NOMO-1 (cell line): Measurements from ENCODE around the gene NPC2.
A peak's percentile ranks its signal among the peaks of the same experiment; 100 is the strongest.
"Not testable (repeated sequence)": the region's sequence is repeated elsewhere in the genome, so short reads cannot be mapped to it uniquely, and the experiment has no call there.

ENCODE experiments used
- DNase-seq, 2 experiments: peaks; one replicate each; lab custom pipeline; 2025; ENCODE audit not compliant: unreplicated experiment in 2 of 2; lab: John Stamatoyannopoulos, UW

The NPC2 gene

DNA sequence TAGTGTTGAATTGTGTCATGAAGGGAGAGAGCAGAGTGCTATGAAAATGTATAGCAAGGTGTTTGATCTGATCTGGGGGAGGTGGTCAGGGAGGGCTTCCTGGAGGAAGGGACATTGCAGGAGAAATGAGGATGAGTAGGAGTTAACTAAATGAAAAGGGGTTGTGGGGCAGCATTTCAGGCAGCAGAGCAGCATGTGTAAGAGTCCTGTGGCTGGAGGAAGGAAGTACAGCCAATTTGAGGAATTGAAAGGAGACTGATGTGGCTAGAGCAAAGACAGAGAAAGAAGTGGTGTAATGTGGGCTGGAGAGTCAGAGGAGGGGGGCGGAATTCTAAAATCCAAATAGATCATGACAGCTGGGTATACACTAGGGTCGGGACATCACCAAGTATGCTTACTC is 20.5 kb downstream of the NPC2 start:
- DNase-seq = no peak

DNA sequence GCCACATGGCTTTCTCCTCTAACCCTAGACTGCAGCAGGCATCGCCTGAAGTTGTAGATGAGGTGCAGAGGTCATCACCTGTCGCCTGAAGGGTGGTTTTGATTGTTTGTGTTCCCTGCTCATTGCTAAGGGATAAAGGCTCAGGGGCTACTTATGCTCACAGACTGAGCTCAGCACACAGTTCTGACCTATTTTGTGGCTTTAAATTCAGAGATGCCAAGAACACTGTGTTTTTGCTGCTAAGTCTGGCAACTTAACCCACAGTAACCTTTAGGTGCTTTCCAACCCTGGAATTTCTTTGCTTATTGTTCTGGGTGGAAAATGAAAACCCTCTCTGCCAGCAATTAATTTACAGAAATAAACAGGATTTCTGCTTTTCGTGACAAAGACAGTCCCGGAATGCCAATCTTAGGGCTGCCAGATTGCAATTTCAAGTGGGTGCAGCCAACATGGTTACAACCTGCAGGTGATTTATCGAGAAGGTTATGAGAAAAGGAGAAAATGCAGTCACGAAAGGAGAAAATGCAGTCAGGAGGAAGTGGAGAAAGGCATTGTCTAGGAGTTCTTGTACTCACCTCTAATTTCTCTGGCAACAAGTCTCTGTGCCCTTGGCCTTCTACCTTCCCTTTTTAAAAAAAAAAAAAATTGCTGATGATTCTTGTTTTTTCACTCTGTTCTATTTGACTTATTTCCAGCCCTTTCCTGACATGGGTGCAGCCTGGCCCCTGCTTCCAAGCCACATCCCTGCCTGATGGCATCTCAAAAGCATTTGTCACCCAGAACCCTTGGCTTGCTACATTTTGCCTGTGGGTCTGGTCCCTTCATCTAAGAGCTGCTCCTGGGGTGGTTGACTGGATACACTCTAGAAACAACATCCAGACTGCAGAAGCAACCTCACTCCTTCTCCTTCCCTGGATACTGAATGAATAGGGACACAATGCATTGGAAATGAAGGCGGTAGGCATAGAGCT is 23.3 kb downstream of the NPC2 start:
- DNase-seq = no peak

DNA sequence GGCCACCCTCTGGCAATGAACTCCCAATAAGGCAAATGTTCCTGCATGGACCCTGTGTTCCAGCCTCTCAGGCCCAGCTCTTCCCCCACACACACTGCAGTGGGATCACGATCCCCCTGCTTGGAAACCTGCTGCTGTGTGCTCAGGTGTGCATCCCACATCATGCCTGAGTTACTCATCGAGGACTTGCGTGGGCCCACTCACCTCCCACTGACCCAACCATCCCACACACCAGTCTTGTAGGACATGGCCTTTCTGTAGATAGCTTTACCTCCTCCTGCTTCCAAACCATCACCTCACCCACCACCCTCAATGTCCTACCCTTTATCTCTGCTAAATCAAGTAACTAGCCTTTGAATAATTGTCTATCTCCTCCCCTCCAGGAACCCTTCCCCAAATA is 24.6 kb downstream of the NPC2 start:
- DNase-seq = no peak

DNA sequence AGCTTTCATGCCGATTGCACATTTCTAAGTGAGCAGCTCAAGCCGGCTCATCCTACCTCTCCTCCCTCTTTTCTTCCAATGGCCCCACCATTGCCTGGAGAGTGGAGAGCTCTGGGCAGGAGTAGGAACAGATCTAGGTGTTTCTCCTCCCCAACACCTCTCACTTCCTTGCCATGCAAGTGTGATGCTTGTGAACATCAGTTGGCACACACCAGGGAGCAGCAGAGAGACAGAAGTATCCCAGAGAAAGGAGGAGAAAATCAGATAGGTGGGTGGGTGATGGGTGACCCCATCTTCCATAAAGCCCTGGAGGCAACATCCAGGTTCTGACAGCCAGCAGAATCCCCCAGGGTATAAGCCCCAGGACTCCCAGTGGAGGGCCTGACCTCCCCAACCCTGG is 27.8 kb downstream of the NPC2 start:
- DNase-seq = no peak

DNA sequence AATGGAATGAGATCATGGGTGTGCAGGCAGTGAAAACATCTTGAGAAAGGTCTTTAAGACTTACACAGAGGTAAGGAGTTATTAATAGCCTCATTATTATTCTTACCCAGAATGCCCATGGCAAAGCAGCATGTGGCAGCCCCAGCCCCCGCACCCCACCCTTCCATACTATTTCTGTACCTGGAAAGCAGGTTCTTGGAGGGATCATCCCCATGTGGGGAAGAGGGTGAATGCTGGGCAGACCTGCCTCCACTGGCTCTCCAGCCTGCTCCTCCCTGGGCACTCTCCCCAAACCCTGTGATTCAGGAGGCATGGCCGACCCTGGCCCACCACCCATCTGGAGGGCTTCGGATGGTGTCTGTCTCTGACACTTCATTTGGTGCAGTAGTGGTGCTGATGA is 28.3 kb downstream of the NPC2 start:
- DNase-seq = no peak

DNA sequence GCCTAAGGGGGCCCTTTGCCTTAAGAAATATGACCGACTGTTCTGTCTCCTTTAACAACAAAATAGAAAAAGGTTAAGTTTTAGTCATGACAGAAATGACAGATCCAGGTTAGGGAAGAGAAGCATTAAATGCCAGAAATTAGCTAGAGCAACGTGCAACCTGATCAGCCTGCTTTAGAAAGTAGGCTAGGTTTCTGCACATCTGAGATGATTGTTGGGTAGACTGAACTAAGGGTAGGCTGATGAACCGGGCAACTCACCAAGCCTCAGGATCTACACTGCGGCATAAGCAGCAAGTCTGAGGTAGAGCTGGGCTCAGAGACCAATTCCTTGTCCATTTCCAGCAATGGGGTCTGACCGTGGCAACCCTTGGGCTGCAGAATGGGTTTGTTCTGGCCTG is 29.4 kb downstream of the NPC2 start:
- DNase-seq = no peak

DNA sequence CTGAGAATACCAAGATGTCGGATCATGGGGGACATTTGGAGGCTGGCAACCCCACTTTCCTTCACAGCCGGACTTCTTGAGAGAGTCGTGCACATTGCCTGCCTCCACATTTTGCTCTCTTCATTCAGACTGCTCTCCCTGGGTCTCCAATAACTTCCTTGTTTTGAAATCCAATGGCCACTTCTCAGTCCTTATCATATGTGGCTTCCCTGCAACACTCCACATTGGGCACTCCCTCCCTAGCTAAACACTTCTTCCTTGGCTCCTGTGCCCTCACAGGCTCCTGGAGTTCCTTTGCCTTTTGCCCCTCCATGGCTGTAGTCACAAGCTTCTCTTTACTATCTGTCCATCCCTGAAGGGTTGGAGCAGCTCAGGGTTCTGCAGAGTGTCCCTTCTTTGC is 30.1 kb downstream of the NPC2 start:
- DNase-seq = no peak

DNA sequence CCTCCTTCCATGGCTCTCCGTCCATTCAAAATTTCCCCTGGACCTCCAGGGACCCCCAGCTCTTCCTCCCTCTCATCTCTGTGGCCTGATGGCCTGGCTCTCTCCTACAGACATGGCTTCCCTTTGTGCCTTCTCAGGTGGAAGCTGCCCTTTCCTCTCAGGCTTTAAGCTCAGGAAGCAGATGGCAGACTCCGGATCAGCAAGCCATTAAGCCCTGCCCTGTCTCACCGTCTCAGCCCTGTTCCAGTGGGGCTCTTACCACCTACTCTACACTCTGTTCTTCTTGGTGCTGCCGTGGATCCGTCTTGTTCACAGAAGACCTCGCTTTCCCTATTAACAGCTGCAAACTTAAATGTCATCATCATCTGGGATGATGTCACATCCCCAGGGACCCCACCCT is 33.1 kb downstream of the NPC2 start:
- DNase-seq = no peak

DNA sequence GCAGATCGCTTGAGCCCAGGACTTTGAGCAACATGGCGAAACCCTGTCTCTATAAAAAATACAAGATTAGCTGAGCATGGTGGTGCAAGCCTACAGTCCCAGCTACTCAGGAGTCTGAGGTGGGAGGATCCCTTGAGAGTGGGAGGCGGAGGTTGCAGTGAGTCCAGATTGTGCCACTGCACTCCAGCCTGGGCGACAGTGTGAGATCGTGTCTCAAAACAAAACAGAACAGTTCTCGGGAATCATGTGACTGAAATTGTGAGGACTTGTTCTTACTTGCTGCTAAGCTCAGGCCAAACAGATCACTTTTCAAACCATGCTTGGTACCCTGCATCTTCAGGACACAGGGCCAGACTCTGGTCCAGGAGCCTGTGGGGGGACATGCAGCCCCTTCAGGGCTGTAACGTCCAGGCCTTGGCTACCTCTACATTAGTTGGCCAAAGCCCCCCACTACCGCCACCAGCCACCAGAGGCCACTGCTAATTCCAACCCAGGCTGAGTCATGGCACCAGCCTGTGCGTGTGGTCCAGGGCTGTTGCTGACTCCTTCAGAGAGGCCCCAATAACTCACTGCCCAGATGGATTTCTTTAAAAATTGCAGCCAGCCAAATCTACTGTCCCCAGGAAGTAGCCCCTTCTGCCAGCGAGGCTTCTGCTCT is 33.7 kb downstream of the NPC2 start:
- peak; percentile 9 to 16 for DNase-seq

DNA sequence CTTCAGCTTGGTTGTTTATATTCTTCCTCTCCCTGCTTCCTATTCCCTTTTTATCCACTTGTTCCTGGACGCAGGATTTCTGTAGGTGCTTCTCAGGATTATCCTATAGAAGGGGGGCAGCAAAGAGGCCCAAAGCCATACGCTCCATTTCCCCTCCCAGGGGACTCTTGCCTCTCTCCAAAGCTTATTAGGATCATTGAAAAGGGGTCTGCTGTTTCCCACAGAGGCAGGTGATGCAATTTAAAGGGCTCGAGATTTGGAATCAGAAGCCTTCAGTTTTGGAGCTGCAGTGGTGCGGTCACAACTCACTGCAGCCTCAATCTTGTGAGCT is 35.6 kb downstream of the NPC2 start:
- no peak for DNase-seq

DNA sequence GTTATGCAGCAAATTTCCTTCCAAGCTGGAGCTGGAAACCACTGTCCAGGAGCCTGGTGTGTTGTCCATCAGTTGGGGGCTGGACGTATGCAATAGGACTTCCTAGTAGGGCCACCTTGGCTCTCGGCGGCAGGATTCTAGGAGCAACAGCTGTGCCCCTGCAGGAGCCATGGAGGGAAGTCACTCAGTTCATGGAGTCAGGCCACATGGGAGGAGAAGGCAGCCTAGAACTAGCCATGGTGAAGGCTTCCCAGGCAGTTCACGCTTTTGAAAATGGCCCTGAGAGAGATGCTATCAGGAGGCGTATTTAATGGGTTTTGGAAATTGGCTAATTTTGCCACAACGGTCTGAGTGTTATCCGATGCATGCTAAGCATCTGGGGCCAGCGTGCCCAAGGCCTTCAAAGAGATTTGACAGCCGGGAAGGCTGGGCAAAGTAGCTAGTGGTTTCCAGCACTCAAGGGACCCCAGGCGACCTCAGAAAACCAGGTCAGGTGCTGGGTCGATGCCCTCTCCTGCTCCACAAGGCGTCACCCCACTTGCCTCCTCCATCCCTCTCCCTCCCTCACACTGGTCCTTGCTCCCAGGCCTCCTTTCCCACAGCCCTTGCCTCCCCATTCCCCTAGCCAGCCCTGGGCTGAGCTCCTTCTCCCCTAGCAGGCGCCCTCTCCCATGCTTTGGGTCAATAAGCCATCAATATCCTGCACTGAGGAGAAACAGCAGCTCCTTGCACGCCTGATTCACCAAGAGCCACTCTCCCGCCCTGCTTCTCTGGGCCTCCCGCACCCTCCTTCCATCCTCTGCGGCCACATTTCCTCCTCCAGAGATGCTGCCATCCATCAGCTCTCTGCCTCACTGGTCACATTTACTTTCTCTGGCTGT is 36.2 kb downstream of the NPC2 start:
- DNase-seq = no peak

DNA sequence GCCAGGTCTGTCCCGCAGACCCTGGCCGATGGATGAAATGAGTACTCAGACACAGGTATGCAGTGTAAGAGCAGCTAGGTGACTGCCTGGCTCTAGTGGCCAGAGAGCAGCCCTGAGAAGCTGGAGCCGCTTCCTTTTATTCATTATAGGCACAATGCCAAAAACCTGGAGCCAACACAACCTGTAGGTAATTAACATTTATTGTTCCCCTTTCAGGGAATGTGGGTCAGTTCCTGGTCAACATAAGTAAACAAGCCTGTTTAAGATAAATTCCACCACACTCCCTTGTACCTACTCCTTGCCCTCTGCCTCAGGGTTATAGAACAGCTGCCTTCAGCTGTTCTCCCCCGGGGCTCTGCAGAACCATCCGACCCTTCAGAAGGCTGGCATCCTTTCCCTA is 38.7 kb downstream of the NPC2 start:
- DNase-seq = not testable (repeated sequence)

DNA sequence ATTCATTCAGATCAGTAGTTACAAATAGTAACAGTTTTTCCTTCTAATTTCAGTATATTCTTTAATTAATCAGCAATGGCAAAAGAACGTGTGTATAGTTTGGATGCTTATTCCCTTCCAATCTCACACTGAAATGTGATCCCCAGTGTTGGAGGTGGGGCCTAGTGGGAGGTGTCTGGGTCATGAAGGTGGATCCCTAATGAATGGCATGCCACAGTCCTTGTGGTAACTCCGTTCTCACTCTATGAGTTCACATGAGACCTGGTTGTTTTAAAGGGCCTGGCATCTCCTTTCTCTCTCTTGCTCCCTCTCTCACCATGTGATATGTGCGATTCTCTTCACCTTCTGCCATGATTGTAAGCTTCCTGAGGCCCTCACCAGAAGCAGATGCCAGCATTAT is 48.2 kb downstream of the NPC2 start:
- DNase-seq = no peak

DNA sequence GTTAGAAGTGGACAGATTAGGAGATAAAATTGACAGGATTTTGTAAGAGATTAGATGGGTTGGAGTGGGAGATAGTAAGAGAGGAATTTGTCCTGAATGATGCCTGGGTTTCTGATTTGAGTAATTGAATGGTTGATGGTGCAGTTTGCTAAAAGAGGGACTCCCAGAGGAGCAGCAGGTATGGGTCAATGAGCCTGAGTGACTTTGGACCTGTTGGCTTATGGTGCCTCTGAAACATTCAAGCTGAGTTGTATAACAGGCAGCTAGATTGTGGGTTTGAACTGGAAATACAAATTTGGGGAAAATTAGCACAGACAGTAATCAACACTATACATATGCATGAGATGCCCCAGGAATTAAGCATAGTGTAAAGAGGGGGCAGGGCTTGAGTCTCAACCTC is 50.3 kb downstream of the NPC2 start:
- DNase-seq = no peak

DNA sequence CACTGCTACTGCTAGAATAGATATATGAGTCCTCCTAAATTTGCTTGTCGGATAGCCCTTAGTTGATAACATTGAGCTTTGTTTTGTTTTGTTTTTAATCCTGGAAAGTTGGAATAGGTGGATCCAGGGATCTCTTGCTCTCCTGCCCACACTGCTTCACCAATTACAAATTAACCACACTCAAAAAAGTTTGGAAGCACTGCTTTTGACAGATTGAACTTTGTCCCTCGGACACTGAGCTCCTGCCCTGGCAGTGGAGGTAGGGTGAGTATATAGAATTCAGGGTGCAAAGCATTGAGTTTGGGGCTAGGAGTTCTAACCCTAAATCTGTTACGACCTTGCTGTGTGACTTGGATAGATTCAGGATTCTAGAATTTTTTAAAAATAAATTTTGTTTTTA is 52.0 kb downstream of the NPC2 start:
- DNase-seq = no peak

DNA sequence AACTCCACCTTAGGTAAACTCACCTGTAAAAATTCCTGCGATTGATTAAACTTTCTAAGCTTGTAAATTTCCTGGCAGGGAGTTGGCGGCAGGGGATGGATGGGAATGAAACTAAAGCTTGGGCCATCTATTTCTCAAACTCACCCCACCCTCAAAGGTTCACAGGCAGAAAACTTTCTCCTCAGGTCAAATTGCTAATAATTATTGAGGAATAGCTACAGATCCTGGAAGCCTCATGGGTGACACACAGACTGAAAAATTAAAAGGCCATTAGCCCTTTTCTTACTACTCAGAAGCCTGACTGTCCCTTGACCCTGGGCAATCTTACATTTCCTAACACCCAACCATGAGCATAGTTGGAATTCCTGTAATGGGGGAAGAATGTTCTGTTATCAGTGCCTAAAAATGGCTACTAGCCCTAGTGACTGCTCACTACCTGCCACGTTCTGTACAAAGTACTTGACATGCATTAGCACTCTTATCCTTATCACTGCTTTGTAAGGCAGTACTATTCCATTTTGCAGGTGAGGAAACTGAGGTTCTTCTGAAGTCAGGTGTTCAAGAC is 54.7 kb downstream of the NPC2 start:
- DNase-seq = no peak

DNA sequence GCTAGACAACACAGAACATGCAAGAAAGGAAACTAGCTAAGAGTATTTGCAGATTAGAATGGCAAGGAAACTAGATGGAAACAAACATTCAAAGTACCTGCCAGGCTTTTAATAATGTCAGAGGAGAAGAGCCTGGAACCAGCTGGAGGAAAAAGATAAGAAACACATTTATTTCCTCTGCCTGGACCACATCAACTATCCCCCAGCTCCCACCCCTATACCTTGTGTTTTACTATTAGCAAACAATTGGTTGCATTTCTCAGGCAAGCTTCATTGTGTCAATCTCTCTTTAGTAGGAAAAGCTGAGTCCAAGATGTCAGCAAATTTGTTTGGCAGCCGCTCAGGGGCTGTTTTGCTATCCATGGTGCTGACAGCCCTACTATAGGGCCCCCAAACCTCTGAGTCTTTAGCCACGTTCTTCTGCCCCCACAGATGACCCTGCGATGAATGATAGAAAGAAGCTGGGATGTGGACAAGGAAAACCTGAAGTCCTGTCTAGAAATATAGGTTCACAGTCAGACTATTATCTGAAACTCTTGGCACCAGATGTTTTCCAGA is 55.5 kb downstream of the NPC2 start:
- DNase-seq = no peak

DNA sequence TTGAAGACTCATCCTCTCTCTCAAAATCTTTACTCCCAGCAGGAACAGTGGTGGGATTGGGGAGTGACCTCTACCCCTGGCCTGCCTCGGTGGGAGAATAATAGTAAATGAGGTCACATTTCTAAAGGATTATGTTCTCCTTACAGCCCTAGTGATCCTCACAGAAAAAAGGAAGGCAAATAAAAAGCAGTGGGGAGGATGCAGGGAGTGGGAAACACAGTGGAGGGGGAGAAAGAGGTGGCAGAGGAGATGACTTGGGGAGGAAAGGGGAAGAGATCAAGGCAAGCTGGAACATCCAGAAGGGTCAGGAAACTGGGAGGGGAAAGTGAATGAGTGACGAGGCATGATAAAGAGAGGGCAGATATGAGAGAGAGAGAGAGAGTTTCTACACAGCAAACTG is 58.8 kb downstream of the NPC2 start:
- no peak for DNase-seq

DNA sequence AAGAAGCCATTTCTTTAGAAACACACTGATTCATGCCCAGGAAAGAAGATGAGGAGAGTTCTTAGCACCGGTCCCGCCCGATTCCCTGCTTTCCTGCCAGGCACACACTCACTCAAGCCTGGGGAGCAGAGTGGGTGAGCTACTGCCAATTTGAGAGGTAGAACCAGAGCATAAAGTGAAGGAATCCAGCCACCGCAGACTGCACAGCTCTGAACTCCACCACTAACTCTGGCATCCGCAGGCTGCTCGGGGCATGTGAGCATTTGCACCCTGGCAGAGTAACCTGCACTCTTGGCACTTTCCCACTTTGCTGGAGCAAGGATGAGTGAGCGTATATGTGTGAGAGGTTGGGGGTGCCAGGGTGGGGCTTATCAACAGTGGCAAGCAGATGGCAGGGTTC is 63.1 kb downstream of the NPC2 start:
- no peak for DNase-seq
